Omental fat pad (tissue), 4 donors: Measurements from ENCODE around the gene PCED1A. TPM values are rescaled to one million over a fixed set of nuclear protein-coding genes. Genes with fewer than 3 reads are reported as not detected.

Source experiments
- ATAC-seq: fragments of 150-250 bp; one replicate; pipeline ENCODE4 v1.9.1; 2016; ENCODE audit warnings: mild to moderate bottlenecking, moderate library complexity; ENCODE audit not compliant: low FRiP score
- DNase-seq: peaks from one replicate; pipeline ENCODE4 v3.0.0-alpha.2; 2019; ENCODE audit warnings: low spot score
- total RNA-seq, 4 donors: library from RNA; depleted of rRNA; stranded (reverse); fragments of >200 nt; gene quantifications; one replicate each; pipeline ENCODE4 v1.1.0, GENCODE V29; 2016
- TF ChIP-seq, protein P1 (sequence below), 3 donors: fragments of 450-650 bp; IDR thresholded peaks; one replicate each; pipeline ENCODE4 v1.5.1; 2016 to 2017; ENCODE audit warnings: antibody characterized with exemption in 3 of 3, mild to moderate bottlenecking in 3 of 3, moderate library complexity in 2 of 3

PCED1A gene
- total RNA-seq, 4 donors from 2014 or later: 21.5 to 46.7 (median 33.3) TPM

DNA sequence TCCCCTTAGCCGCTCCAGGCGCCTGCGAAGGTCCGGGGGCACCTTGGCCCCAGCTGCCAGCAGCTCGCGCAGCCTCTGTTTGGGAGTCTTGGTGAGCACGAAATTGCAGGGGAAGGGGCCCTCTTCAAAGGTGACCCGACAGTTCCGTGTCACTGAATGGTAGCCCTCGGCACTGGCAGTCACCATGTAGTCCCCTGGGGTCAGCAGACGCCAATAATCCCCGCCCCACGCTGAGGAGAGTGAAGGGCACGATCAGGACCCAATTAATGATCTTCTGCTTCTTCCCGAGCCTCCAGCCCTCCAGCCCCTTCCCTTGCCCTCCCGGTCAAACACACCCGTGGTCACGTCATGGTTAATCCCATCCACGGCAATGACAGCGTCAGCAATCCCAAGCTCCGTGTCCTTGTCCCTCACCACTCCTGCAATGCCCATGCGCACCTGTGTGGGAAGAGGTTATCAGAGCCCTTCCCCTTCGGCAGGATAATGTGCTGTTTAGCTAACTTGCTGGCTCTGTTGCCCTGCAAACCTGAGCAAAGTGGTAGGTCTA is 46.2 kb downstream of the PCED1A start:
- TF ChIP-seq, protein P1, sequence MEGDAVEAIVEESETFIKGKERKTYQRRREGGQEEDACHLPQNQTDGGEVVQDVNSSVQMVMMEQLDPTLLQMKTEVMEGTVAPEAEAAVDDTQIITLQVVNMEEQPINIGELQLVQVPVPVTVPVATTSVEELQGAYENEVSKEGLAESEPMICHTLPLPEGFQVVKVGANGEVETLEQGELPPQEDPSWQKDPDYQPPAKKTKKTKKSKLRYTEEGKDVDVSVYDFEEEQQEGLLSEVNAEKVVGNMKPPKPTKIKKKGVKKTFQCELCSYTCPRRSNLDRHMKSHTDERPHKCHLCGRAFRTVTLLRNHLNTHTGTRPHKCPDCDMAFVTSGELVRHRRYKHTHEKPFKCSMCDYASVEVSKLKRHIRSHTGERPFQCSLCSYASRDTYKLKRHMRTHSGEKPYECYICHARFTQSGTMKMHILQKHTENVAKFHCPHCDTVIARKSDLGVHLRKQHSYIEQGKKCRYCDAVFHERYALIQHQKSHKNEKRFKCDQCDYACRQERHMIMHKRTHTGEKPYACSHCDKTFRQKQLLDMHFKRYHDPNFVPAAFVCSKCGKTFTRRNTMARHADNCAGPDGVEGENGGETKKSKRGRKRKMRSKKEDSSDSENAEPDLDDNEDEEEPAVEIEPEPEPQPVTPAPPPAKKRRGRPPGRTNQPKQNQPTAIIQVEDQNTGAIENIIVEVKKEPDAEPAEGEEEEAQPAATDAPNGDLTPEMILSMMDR (IDR thresholded peaks at IDR 0.05): no peak
- DNase-seq: no peak
- no peak for ATAC-seq

GRCh38 chr20:2793471-2793870 is 47.0 kb downstream of the PCED1A start:
- no peak for ATAC-seq
- TF ChIP-seq, protein P1 (IDR thresholded peaks at IDR 0.05): no peak
- DNase-seq: no peak

Other genes starting within 250 kb of the PCED1A start
- gene NOP56, start 188.0 kb downstream of the PCED1A start, total RNA-seq: 100 to 1,000 TPM in 2 of 4 donors, 10 to 100 TPM in 2; 77.3 to 463 (median 96.6) TPM
- 100 to 1,000 TPM in 3 of 4 donors, 10 to 100 TPM in 1; 90.3 to 122 (median 103) TPM for gene IDH3B, start 176.4 kb downstream of the PCED1A start, total RNA-seq
- gene EBF4, start 147.9 kb downstream of the PCED1A start, total RNA-seq: 1 to 10 TPM; 1.3 to 7.5 (median 5.4) TPM
- 10 to 100 TPM; 22.1 to 74.1 (median 32.3) TPM for gene CPXM1, start 40.0 kb downstream of the PCED1A start, total RNA-seq
- gene C20orf141, start 25.7 kb downstream of the PCED1A start, total RNA-seq: 1 to 10 TPM in 2 of 4 donors, not detected in 2; 1.2 to 1.4 TPM
- not detected for gene TMEM239, start 24.3 kb downstream of the PCED1A start, total RNA-seq
- gene VPS16, start 90 bp upstream of the PCED1A start, total RNA-seq: 10 to 100 TPM; 24.0 to 34.0 (median 27.7) TPM
- 10 to 100 TPM; 55.0 to 78.0 (median 68.2) TPM for gene PTPRA, start 32.8 kb upstream of the PCED1A start, total RNA-seq
- gene GNRH2, start 203.0 kb upstream of the PCED1A start, total RNA-seq: not detected
- 10 to 100 TPM; 35.5 to 43.2 (median 37.7) TPM for gene MRPS26, start 205.4 kb upstream of the PCED1A start, total RNA-seq
- not detected for gene OXT, start 231.0 kb upstream of the PCED1A start, total RNA-seq
- gene AVP, start 244.1 kb upstream of the PCED1A start, total RNA-seq: not detected